K562 (cell line): ENCODE results near the gene STOM. TPM values are rescaled to one million over a fixed set of nuclear protein-coding genes. Genes with fewer than 3 reads are reported as not detected.

Source experiments
- ATAC-seq: fragments of 200-7000 bp; cut with Tn5 transposase; 3 replicates; pipeline ENCODE4 v1.9.1; 2020; ENCODE audit warnings: moderate library complexity
- BruUV-seq: library from RNA; stranded (reverse); fragments of 400-500 nt; replicated peaks from 2 replicates; lab custom pipeline; 2021; lab: Mats Ljungman, UMichigan
- CTCF ChIA-PET: fragments of 300-600 bp; formaldehyde crosslinking; extraction: SDS; loops from one replicate; lab custom pipeline; 2021; ENCODE audit warnings: low intra/inter-chr PET ratio; lab: Yijun Ruan, JAX
- POLR2A ChIA-PET: fragments of 300-600, 350-650 bp; sonication (Branson Sonifier 250); formaldehyde crosslinking; extraction: SDS; loops from one replicate; lab custom pipeline; 2021; ENCODE audit warnings: antibody characterized with exemption, inconsistent platforms; lab: Yijun Ruan, JAX
- DNase-seq, 4 experiments: peaks; one replicate each; pipeline versions ENCODE4 v3.0.0 to v3.0.0-alpha.2; 2011 to 2018; ENCODE audit warnings: low spot score in 3 of 4, mixed read lengths in 3 of 4; ENCODE audit errors: extremely low read depth in 1 of 4
- FAIRE-seq: peaks from 2 replicates; lab custom pipeline; 2011; peaks lifted over from hg19 to GRCh38; lab: Jason Lieb, UNC
- H2AFZ ChIP-seq: 2 replicates; pipeline ENCODE4 v1.6.0; 2011; ENCODE audit warnings: low read depth, low read length, control low read depth, inconsistent platforms
- H3K27ac ChIP-seq: fragments of 200-600 bp; 3 replicates; pipeline ENCODE4 v1.8.0; 2011; ENCODE audit warnings: low read depth, mild to moderate bottlenecking, control low read depth, inconsistent platforms, low read length, moderate library complexity, mixed read lengths; ENCODE audit errors: extremely low read depth
- H3K27me3 ChIP-seq, 2 experiments: fragments of 300-600 bp in 1 of 2; 2 replicates in 1 of 2; 3 replicates in 1 of 2; pipeline versions ENCODE4 v1.6.0 to v1.8.0; 2011; ENCODE audit warnings: inconsistent platforms in 2 of 2, low read length in 2 of 2, mild to moderate bottlenecking in 1 of 2, mixed read lengths in 1 of 2, moderate library complexity in 1 of 2; ENCODE audit not compliant: control insufficient read depth in 2 of 2, insufficient read depth in 2 of 2
- H3K36me3 ChIP-seq: fragments of 300-600 bp; 3 replicates; pipeline ENCODE4 v1.8.0; 2011; ENCODE audit warnings: mild to moderate bottlenecking, low read length, inconsistent platforms; ENCODE audit not compliant: control insufficient read depth, insufficient read depth
- H3K4me1 ChIP-seq, 2 experiments: fragments of 200-600 bp in 1 of 2; replicated peaks in 1 of 2; 2 replicates in 1 of 2; 3 replicates in 1 of 2; pipeline versions ENCODE4 v1.5.1 to v1.8.0; 2011; ENCODE audit warnings: inconsistent platforms in 2 of 2, low read length in 2 of 2, mild to moderate bottlenecking in 1 of 2, mixed read lengths in 1 of 2, moderate library complexity in 1 of 2; ENCODE audit not compliant: control insufficient read depth in 2 of 2, insufficient read depth in 2 of 2
- H3K4me2 ChIP-seq: 2 replicates; pipeline ENCODE4 v1.6.1; 2011; ENCODE audit warnings: low read length, control low read depth, inconsistent platforms, mixed read lengths; ENCODE audit not compliant: insufficient read depth
- H3K4me3 ChIP-seq: fragments of 200-600 bp; sonication (generic), shearing (Covaris generic); 2 replicates; pipeline ENCODE4 v1.5.1; 2016; ENCODE audit warnings: control low read depth, inconsistent platforms
- H3K79me2 ChIP-seq: fragments of 200-600 bp; 3 replicates; pipeline ENCODE4 v1.8.0; 2011; ENCODE audit warnings: low read length, inconsistent platforms; ENCODE audit not compliant: control insufficient read depth, insufficient read depth
- H3K9ac ChIP-seq, 2 experiments: 2 replicates each; pipeline versions ENCODE4 v1.6.0 to v1.6.1; 2011; ENCODE audit warnings: low read depth in 2 of 2, low read length in 2 of 2, control low read depth in 1 of 2, inconsistent platforms in 1 of 2, mild to moderate bottlenecking in 1 of 2, mixed read lengths in 1 of 2; ENCODE audit not compliant: insufficient read depth in 1 of 2
- H3K9me1 ChIP-seq: one replicate; pipeline ENCODE4 v1.6.0; 2011; ENCODE audit warnings: inconsistent platforms, mild to moderate bottlenecking, low read length, moderate library complexity; ENCODE audit not compliant: control insufficient read depth, insufficient read depth
- H3K9me3 ChIP-seq: replicated peaks from 2 replicates; pipeline ENCODE4 v1.5.1; 2011; ENCODE audit warnings: low read depth, low read length, inconsistent platforms; ENCODE audit not compliant: control insufficient read depth, insufficient read depth
- H4K20me1 ChIP-seq: replicated peaks from 2 replicates; pipeline ENCODE4 v1.6.1; 2011; ENCODE audit warnings: low read length, inconsistent platforms, mixed read lengths; ENCODE audit not compliant: control insufficient read depth, insufficient read depth
- CBX5 ChIP-seq: IDR thresholded peaks from 2 replicates; pipeline ENCODE4 v1.6.1; 2014; ENCODE audit warnings: low read depth, borderline replicate concordance
- FOXP1 ChIP-seq: sonication (generic); formaldehyde crosslinking; IDR thresholded peaks from 2 replicates; pipeline ENCODE4 v1.8.0; 2022; ENCODE audit warnings: mild to moderate bottlenecking, missing genetic modification reagents
- GATAD2B ChIP-seq: fragments of 450-650 bp; IDR thresholded peaks from 2 replicates; pipeline ENCODE4 v1.6.1; 2017; ENCODE audit warnings: mild to moderate bottlenecking, borderline replicate concordance
- HINFP ChIP-seq: fragments of 450-650 bp; conservative IDR thresholded peaks from 2 replicates; pipeline ENCODE4 v1.6.1; 2016; ENCODE audit warnings: missing genetic modification characterization, low read depth, mild to moderate bottlenecking, control low read depth, missing compliant biosample characterization
- PHB2 ChIP-seq: fragments of 450-650 bp; IDR thresholded peaks from 2 replicates; pipeline ENCODE4 v1.6.1; 2017; ENCODE audit warnings: low read depth
- RB1 ChIP-seq: fragments of 450-650 bp; IDR thresholded peaks from 2 replicates; pipeline ENCODE4 v1.6.1; 2017; ENCODE audit warnings: low read depth, mild to moderate bottlenecking
- RHOXF2B ChIP-seq: fragments of 250-450 bp; sonication (Bioruptor Pico); conservative IDR thresholded peaks from 2 replicates; pipeline ENCODE4 v1.5.1; 2021
- SMAD4 ChIP-seq: fragments of 250-450 bp; sonication (Bioruptor Pico); conservative IDR thresholded peaks from 2 replicates; pipeline ENCODE4 v1.8.0; 2021; ENCODE audit warnings: inconsistent platforms, mild to moderate bottlenecking, moderate library complexity
- TFE3 ChIP-seq: fragments of 450-650 bp; formaldehyde crosslinking; IDR thresholded peaks from 2 replicates; pipeline ENCODE4 v1.4.0; 2020; ENCODE audit warnings: mild to moderate bottlenecking, mixed read lengths
- THRAP3 ChIP-seq: fragments of 450-650 bp; IDR thresholded peaks from 2 replicates; pipeline ENCODE4 v1.6.1; 2016; ENCODE audit warnings: mild to moderate bottlenecking, inconsistent platforms, borderline replicate concordance
- ZC3H11A ChIP-seq: IDR thresholded peaks from 2 replicates; pipeline ENCODE4 v1.6.1; 2012; ENCODE audit warnings: low read depth, low read length, improper control_type of control experiment
- ZEB2 ChIP-seq: fragments of 450-650 bp; IDR thresholded peaks from 2 replicates; pipeline ENCODE4 v1.6.1; 2016
- ZNF282 ChIP-seq: sonication (generic); formaldehyde crosslinking; IDR thresholded peaks from 2 replicates; pipeline ENCODE4 v1.8.1; 2023; ENCODE audit warnings: missing genetic modification reagents
- ZNF3 ChIP-seq: fragments of 250-450 bp; sonication (Bioruptor Pico); IDR thresholded peaks from 2 replicates; pipeline ENCODE4 v1.5.0; 2021; ENCODE audit warnings: mild to moderate bottlenecking, moderate library complexity
- ZNF316 ChIP-seq: fragments of 450-650 bp; IDR thresholded peaks from 2 replicates; pipeline ENCODE4 v1.6.1; 2016
- WGBS: fragments of 100-300 bp; shearing (Covaris generic); methylation state at CpG from one replicate; pipeline ENCODE4 v1.1.6; 2016; ENCODE audit warnings: low coverage, mixed read lengths; ENCODE audit not compliant: insufficient coverage; ENCODE audit errors: missing lambda C conversion rate; 5-methylcytosine and 5-hydroxymethylcytosine counted together
- in situ Hi-C: fragments of 300-500 bp; cut with MboI; formaldehyde crosslinking; loops from 4 replicates; pipeline ENCODE4 v1.15.0; 2018; ENCODE audit warnings: inconsistent platforms, mixed read lengths
- intact Hi-C: fragments of 100-400 bp; cut with micrococcal nuclease; formaldehyde crosslinking; loops from 2 replicates; pipeline ENCODE4 v1.14.2; 2022
- polyA plus RNA-seq, 8 experiments: library from polyadenylated mRNA; depleted of rRNA in 4 of 8; stranded (reverse) in 5 of 8; unstranded in 3 of 8; fragments of >200 nt; fragmentation: Nextera tagmentation in 2 of 8; fragmentation: Illumina TruSeq in 1 of 8; extraction: Ambion mirVana in 2 of 8; extraction: Trizol in 1 of 8; gene quantifications; 2 replicates each; pipeline versions ENCODE4 v1.2.1 to v1.2.3, GENCODE V29; 2011 to 2014; ENCODE audit warnings: inconsistent platforms in 1 of 8, missing spikeins in 1 of 8
- total RNA-seq, 7 experiments: library from RNA; depleted of rRNA in 6 of 7; stranded (reverse); fragments of >200 nt in 6 of 7; fragmentation: Illumina TruSeq in 2 of 7; extraction: Trizol in 2 of 7; gene quantifications; 2 replicates each; pipeline versions ENCODE4 v1.2.1 to v1.2.3, GENCODE V29; 2011 to 2021; ENCODE audit warnings: low replicate concordance in 1 of 7
- TF ChIP-seq, protein P1 (sequence below): fragments of 450-650 bp; IDR thresholded peaks from 2 replicates; pipeline ENCODE4 v1.6.1; 2016; ENCODE audit warnings: antibody characterized with exemption
- TF ChIP-seq, protein P2 (sequence below): fragments of 250-450 bp; sonication (Bioruptor Pico); IDR thresholded peaks from 2 replicates; pipeline ENCODE4 v1.5.0; 2020; ENCODE audit warnings: mild to moderate bottlenecking

Gene STOM
- total and polyA plus RNA-seq, 9 of the 15 experiments (the other 6 are each of a cell fraction or from before 2014, with no cell fraction given): 23.2 to 140 (median 43.9) TPM

DNA sequence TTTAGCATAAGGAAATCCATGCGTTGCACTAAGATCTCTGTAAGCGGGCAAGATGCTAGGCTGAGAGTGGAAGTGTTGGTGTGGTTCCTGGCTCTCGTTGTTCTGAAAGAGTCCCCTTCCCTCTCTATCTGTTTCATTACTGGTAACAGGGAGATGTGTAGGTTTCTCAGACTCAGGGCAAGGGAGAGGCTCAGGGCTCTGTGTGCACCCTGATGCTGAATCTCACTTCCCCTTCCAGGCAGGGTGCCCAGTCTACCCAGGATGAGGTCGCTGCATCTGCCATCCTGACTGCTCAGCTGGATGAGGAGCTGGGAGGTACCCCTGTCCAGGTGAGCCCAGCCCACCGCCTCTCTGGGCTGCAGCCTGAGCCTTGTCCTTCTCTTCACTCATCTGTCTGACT, 45.7 kb downstream of the STOM start:
- intact Hi-C loops: loop anchor here (10.0 kb wide), 1 partner anchor 580 kb away; no protein-coding TSS in a partner anchor
- BruUV-seq: no TSS peak
- Histone ChIP-seq H3K27me3 (no peaks in the 10 kb centered on the region), H3K4me1 (peaks cover 0 to 4% of the 10 kb centered on the region in 2 experiments; a peak in 2 of 5 replicates), H2AFZ (no peak overlapping the region), H3K4me2 (no peak overlapping the region), H3K27ac (no peak overlapping the region), H3K36me3 (no peaks in the 10 kb centered on the region; the same call in 2 of the 3 replicates), H3K9me3 (no peaks in the 10 kb centered on the region), H4K20me1 (no peaks in the 10 kb centered on the region), H3K4me3 (no peak overlapping the region), H3K9ac (no peak overlapping the region), H3K9me1 (no peaks in the 10 kb centered on the region), H3K79me2 (no peaks in the 10 kb centered on the region)
- in situ Hi-C loops: no loop called here
- ChIA-PET CTCF (interaction anchor here (1.2 kb wide), 1 partner anchor 75 kb away, joined by 5 read pairs; no protein-coding TSS in a partner anchor), POLR2A (no interaction called here)
- DNase-seq (no peak), FAIRE-seq (no peak), ATAC-seq (no peak)
- WGBS: 31% methylated on average over 4 of the region's 5 CpGs
- no peak for TF ChIP-seq PHB2
- TF ChIP-seq RB1: no peak
- TF ChIP-seq SMAD4 (CRISPR knock-in tag): no peak
- TF ChIP-seq, protein P1, sequence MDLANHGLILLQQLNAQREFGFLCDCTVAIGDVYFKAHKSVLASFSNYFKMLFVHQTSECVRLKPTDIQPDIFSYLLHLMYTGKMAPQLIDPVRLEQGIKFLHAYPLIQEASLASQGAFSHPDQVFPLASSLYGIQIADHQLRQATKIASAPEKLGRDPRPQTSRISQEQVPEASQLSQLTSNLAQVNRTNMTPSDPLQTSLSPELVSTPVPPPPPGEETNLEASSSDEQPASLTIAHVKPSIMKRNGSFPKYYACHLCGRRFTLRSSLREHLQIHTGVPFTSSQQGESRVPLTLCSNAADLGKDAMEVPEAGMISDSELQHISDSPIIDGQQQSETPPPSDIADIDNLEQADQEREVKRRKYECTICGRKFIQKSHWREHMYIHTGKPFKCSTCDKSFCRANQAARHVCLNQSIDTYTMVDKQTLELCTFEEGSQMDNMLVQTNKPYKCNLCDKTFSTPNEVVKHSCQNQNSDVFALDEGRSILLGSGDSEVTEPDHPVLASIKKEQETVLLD: no peak
- no peak for TF ChIP-seq ZEB2
- TF ChIP-seq HINFP (tag): no peak
- no peak for TF ChIP-seq CBX5
- TF ChIP-seq ZNF3 (CRISPR knock-in tag): no peak
- TF ChIP-seq, protein P2, sequence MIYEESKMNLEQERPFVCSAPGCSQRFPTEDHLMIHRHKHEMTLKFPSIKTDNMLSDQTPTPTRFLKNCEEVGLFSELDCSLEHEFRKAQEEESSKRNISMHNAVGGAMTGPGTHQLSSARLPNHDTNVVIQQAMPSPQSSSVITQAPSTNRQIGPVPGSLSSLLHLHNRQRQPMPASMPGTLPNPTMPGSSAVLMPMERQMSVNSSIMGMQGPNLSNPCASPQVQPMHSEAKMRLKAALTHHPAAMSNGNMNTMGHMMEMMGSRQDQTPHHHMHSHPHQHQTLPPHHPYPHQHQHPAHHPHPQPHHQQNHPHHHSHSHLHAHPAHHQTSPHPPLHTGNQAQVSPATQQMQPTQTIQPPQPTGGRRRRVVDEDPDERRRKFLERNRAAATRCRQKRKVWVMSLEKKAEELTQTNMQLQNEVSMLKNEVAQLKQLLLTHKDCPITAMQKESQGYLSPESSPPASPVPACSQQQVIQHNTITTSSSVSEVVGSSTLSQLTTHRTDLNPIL: no peak
- no peak for TF ChIP-seq THRAP3
- TF ChIP-seq FOXP1 (CRISPR knock-in tag): no peak
- no peak for TF ChIP-seq GATAD2B
- no peak for TF ChIP-seq ZNF316
- TF ChIP-seq ZNF282: no peak
- TF ChIP-seq TFE3 (CRISPR knock-in tag): no peak
- no peak for TF ChIP-seq ZC3H11A
- TF ChIP-seq RHOXF2B: no peak
